Measurements from ENCODE around the gene CENPM.

DNA sequence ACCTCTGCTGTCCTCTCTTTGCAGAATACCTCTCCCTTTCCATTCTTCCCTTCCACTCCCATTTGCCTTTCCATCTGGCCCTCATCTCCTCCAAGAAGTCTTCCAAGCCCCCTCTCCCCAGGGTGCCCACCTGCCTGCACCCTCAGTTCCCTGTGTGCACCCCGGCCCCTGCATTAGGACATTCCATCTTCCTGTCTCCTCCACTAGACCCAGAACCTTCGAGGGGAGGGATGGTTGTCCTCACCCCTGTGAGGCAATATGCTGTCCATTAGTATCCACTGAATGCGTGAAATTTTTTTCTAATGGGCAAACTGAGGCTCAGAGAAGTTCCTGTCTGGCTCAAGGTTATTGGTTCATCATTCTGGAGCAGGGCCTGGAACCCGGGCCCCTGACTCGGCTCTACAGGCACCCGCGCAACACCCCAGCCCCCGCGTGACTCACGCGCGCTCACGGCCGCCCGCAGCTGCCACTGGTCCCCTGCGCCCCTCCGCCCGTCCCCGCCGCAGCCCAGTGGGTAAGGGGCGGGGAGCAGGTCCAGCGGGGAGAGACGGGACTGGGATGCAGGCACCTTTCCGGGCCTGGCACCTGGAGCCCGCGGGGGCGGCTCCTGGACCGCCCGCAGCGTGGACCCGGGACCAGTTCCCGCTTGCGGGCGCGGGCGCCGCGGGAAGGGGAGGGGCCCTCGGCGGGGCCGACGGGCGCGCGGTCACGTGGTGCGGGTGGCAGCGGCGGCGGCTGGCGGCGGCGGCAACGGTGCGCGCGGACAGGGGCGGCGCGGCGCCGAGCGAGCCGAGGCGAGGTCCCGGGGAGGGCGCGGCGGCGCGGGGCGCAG is 29.3 kb upstream of the CENPM start:
- TF ChIP-seq, protein P1, sequence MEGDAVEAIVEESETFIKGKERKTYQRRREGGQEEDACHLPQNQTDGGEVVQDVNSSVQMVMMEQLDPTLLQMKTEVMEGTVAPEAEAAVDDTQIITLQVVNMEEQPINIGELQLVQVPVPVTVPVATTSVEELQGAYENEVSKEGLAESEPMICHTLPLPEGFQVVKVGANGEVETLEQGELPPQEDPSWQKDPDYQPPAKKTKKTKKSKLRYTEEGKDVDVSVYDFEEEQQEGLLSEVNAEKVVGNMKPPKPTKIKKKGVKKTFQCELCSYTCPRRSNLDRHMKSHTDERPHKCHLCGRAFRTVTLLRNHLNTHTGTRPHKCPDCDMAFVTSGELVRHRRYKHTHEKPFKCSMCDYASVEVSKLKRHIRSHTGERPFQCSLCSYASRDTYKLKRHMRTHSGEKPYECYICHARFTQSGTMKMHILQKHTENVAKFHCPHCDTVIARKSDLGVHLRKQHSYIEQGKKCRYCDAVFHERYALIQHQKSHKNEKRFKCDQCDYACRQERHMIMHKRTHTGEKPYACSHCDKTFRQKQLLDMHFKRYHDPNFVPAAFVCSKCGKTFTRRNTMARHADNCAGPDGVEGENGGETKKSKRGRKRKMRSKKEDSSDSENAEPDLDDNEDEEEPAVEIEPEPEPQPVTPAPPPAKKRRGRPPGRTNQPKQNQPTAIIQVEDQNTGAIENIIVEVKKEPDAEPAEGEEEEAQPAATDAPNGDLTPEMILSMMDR (IDR thresholded peaks at IDR 0.05): no peak
- TF ChIP-seq POLR2A (IDR thresholded peaks at IDR 0.05): no peak
